ENCODE results near the gene GALNTL6.
"Not testable (repeated sequence)": the region's sequence is repeated elsewhere in the genome, so short reads cannot be mapped to it uniquely, and the experiment has no call there.

Gene GALNTL6

GRCh38 chr4:172404676-172405075, 591.5 kb downstream of the GALNTL6 start:
- no peak for DNase-seq

- DNase-seq: no peak
These were observed 597.2 kb downstream of the GALNTL6 start for GRCh38 chr4:172410363-172410762.

- DNase-seq: no peak
These were observed 597.9 kb downstream of the GALNTL6 start for GRCh38 chr4:172411149-172411548.

GRCh38 chr4:172412851-172413580, 599.8 kb downstream of the GALNTL6 start:
- no peak for DNase-seq

GRCh38 chr4:172428979-172429378, 615.8 kb downstream of the GALNTL6 start:
- not testable (repeated sequence) for DNase-seq

- DNase-seq: no peak
These were observed 667.3 kb downstream of the GALNTL6 start for GRCh38 chr4:172480471-172480870.

GRCh38 chr4:172481802-172482508, 668.8 kb downstream of the GALNTL6 start:
- no peak for DNase-seq

- no peak for DNase-seq
These were observed 671.8 kb downstream of the GALNTL6 start for GRCh38 chr4:172485007-172485406.

GRCh38 chr4:172486531-172486930, 673.3 kb downstream of the GALNTL6 start:
- no peak for DNase-seq

GRCh38 chr4:172489861-172490260, 676.7 kb downstream of the GALNTL6 start:
- no peak for DNase-seq

- DNase-seq: no peak
These were observed 682.6 kb downstream of the GALNTL6 start for GRCh38 chr4:172495769-172496168.

GRCh38 chr4:172497321-172497720, 684.1 kb downstream of the GALNTL6 start:
- no peak for DNase-seq

GRCh38 chr4:172514011-172514410, 700.8 kb downstream of the GALNTL6 start:
- DNase-seq: no peak

GRCh38 chr4:172514801-172515200, 701.6 kb downstream of the GALNTL6 start:
- DNase-seq: no peak

- DNase-seq: no peak
These were observed 702.2 kb downstream of the GALNTL6 start for GRCh38 chr4:172515266-172515879.

GRCh38 chr4:172517391-172517790, 704.2 kb downstream of the GALNTL6 start:
- DNase-seq: no peak

GRCh38 chr4:172521248-172521647, 708.0 kb downstream of the GALNTL6 start:
- no peak for DNase-seq

- no peak for DNase-seq
These were observed 708.5 kb downstream of the GALNTL6 start for GRCh38 chr4:172521680-172522079.

- no peak for DNase-seq
These were observed 730.0 kb downstream of the GALNTL6 start for GRCh38 chr4:172543249-172543648.

- no peak for DNase-seq
These were observed 733.6 kb downstream of the GALNTL6 start for GRCh38 chr4:172546782-172547181.

- no peak for DNase-seq
These were observed 734.5 kb downstream of the GALNTL6 start for GRCh38 chr4:172547724-172548123.

- DNase-seq: no peak
These were observed 740.0 kb downstream of the GALNTL6 start for GRCh38 chr4:172553216-172553615.

- DNase-seq: no peak
These were observed 741.4 kb downstream of the GALNTL6 start for GRCh38 chr4:172554588-172554987.

GRCh38 chr4:172555725-172556124, 742.5 kb downstream of the GALNTL6 start:
- DNase-seq: no peak
